GM10248 (cell line): Measurements from ENCODE around the gene CASZ1.

Source experiments
- CTCF ChIA-PET: fragments of 300-600 bp; sonication (Branson Sonifier 250); formaldehyde crosslinking; extraction: SDS; loops from one replicate; lab custom pipeline; 2021; ENCODE audit warnings: antibody characterized with exemption; lab: Yijun Ruan, JAX
- POLR2A ChIA-PET: fragments of 350-650 bp; sonication (Branson Sonifier 250); formaldehyde crosslinking; extraction: SDS; loops from one replicate; lab custom pipeline; 2020; ENCODE audit warnings: antibody characterized with exemption; lab: Yijun Ruan, JAX
- DNase-seq: peaks from one replicate; pipeline ENCODE4 v3.0.0; 2012; ENCODE audit errors: extremely low spot score
- CTCF ChIP-seq: IDR thresholded peaks from 2 replicates; pipeline ENCODE4 v1.5.1; 2012; ENCODE audit warnings: mild to moderate bottlenecking, low read depth; ENCODE audit errors: extremely low read depth, missing control alignments, control extremely low read depth

CASZ1 gene

GRCh38 chr1:10599194-10599861 lies 197.1 kb downstream of the CASZ1 start:
- no peak for DNase-seq
- POLR2A ChIA-PET, result no interaction called here
- no peak for TF ChIP-seq CTCF
- CTCF ChIA-PET, result no interaction called here

GRCh38 chr1:10598389-10598702 lies 198.1 kb downstream of the CASZ1 start:
- CTCF ChIA-PET, result interaction anchor here (0.8 to 1.0 kb wide), 2 partner anchors 11 to 12 kb away, joined by 3 read pairs; no protein-coding TSS in a partner anchor
- no peak for DNase-seq
- POLR2A ChIA-PET, result no interaction called here
- no peak for TF ChIP-seq CTCF

GRCh38 chr1:10597492-10598388 lies 198.7 kb downstream of the CASZ1 start:
- ChIA-PET CTCF (interaction anchor here (0.8 to 1.0 kb wide), 2 partner anchors 10 to 12 kb away, joined by 3 read pairs; no protein-coding TSS in a partner anchor), POLR2A (no interaction called here)
- DNase-seq, result no peak
- no peak for TF ChIP-seq CTCF

GRCh38 chr1:10596780-10597179 lies 199.7 kb downstream of the CASZ1 start:
- TF ChIP-seq CTCF, result no peak
- no peak for DNase-seq
- CTCF ChIA-PET, result no interaction called here
- POLR2A ChIA-PET, result no interaction called here

GRCh38 chr1:10594595-10595223 lies 201.7 kb downstream of the CASZ1 start:
- ChIA-PET POLR2A (no interaction called here), CTCF (interaction anchor here (0.7 kb wide), 1 partner anchor 443 kb away, joined by 3 read pairs; no protein-coding TSS in a partner anchor)
- DNase-seq, result peak; percentile 29
- TF ChIP-seq CTCF, result no peak

- ChIA-PET POLR2A (no interaction called here), CTCF (interaction anchor here (1.4 kb wide), 1 partner anchor 10 kb away, joined by 3 read pairs; no protein-coding TSS in a partner anchor)
- TF ChIP-seq CTCF, result no peak
- no peak for DNase-seq
Measured at GRCh38 chr1:10593750-10594149, 202.7 kb downstream of the CASZ1 start.
